Heart right ventricle (tissue), 16 donors: ENCODE data around the gene PSMD5. TPM values are rescaled to one million over a fixed set of nuclear protein-coding genes. Genes with fewer than 3 reads are reported as not detected.
"Not testable (repeated sequence)": the region's sequence is repeated elsewhere in the genome, so short reads cannot be mapped to it uniquely, and the experiment has no call there.

Experiments used
- ATAC-seq, 8 donors: fragments of 200-7000 bp; cut with Tn5 transposase; one replicate each; pipeline ENCODE4 v1.9.1; 2020; ENCODE audit warnings: mild to moderate bottlenecking in 8 of 8, moderate library complexity in 8 of 8, moderate number of reproducible peaks in 1 of 8
- DNase-seq, 2 donors: peaks; one replicate each; pipeline ENCODE4 v3.0.0-alpha.2; 2020
- H3K27ac ChIP-seq, 10 donors: fragments of 200-600 bp; sonication (generic) in 2 of 10; one replicate each; pipeline versions ENCODE4 v1.5.0 to v1.8.0; 2020 to 2022; ENCODE audit warnings: mild to moderate bottlenecking in 3 of 10
- H3K27me3 ChIP-seq, 7 donors: fragments of 200-600 bp; one replicate each; pipeline ENCODE4 v1.8.0; 2021 to 2022; ENCODE audit warnings: mild to moderate bottlenecking in 2 of 7
- H3K36me3 ChIP-seq, 9 donors: fragments of 200-600 bp; sonication (generic) in 1 of 9; one replicate each; pipeline versions ENCODE4 v1.5.0 to v1.8.0; 2020 to 2022; ENCODE audit warnings: mild to moderate bottlenecking in 2 of 9
- H3K4me1 ChIP-seq, 9 donors: fragments of 200-600 bp; sonication (generic) in 1 of 9; one replicate each; pipeline versions ENCODE4 v1.5.0 to v1.8.0; 2020 to 2022; ENCODE audit warnings: mild to moderate bottlenecking in 4 of 9
- H3K4me3 ChIP-seq, 10 donors: fragments of 200-600 bp; sonication (generic) in 2 of 10; one replicate each; pipeline versions ENCODE4 v1.5.0 to v1.8.0; 2020 to 2022; ENCODE audit warnings: mild to moderate bottlenecking in 7 of 10, moderate library complexity in 2 of 10
- H3K9me3 ChIP-seq, 11 donors: fragments of 200-600 bp in 10 of 11; sonication (generic) in 2 of 11; one replicate each; pipeline versions ENCODE4 v1.5.0 to v1.8.0; 2013 to 2022; ENCODE audit warnings: mild to moderate bottlenecking in 2 of 11, control low read depth in 1 of 11, moderate library complexity in 1 of 11
- WGBS, 2 donors: extraction: QIAGEN DNeasy Blood & Tissue Kit; methylation state at CpG; one replicate each; pipeline ENCODE4 v1.1.7; 2013; ENCODE audit warnings: inconsistent platforms in 1 of 2; 5-methylcytosine and 5-hydroxymethylcytosine counted together
- intact Hi-C, 10 donors: fragments of 100-400 bp; cut with DNase I; formaldehyde crosslinking; loops; one replicate each; pipeline versions ENCODE4 v1.11.1 to v1.14.2; 2022
- polyA plus RNA-seq, 2 donors: library from polyadenylated mRNA; stranded (reverse); fragments of 200-250 nt; gene quantifications; one replicate each; pipeline ENCODE4 v1.2.3, GENCODE V29; 2013
- total RNA-seq, 10 donors: library from RNA; stranded (reverse); fragmentation: NEBNext Ultra II Directional in 3 of 10; extraction: Animal tissue kit (Norgen Biotek cat#: 25700) in 3 of 10; gene quantifications; one replicate each; pipeline versions ENCODE4 v1.2.1 to v1.2.4, GENCODE V29; 2021 to 2023
- TF ChIP-seq, protein P1 (sequence below), 9 donors: fragments of 200-600 bp; sonication (generic) in 2 of 9; IDR thresholded peaks; one replicate each; pipeline versions ENCODE4 v1.5.0 to v1.8.0; 2021 to 2022; ENCODE audit warnings: antibody characterized with exemption in 9 of 9, mild to moderate bottlenecking in 5 of 9, moderate library complexity in 1 of 9
- donor health status: Arrhythmogenic right ventricular cardiomyopathy.
- donor health status: ischemic (EF 13 %, LVEDD 7.1; RV severe dilation, severe dysfunction).
- donor health status: healthy with polysubstance abuse.
- donor health status: DM: no; HTN: yes; CAD: no.
- donor health status: DM: no; HTN: no; CAD: no.
- donor health status: ischemic (EF 25% LVEDD 6.9; RV normal size, moderate dysfunction).
- donor health status: ischemic (EF 25% LVEDD 5.7; RV mildly dilated, moderate dysfunction).
- donor health status: healthy.
- donor health status: DM: yes; HTN: yes; CAD: no.
- donor health status: Ischemic cardiomyopathy.
- donor health status: ischemic (EF 35%, LVEDD 5.7; RV mildly dilated, moderate dysfunction).
- donor health status: nonischemic (EF 11% LVEDD 7.7; RV severe dilation, severe dysfunction).
- donor health status: DM: yes; HTN: yes; CAD: no.
- donor health status: PGD.
- donor health status: ischemic (EF 29% LVEDD 5.4; RV normal size, mild dysfunction).
- donor health status: nonischemic (EF 23%, LVEDD 6.1; RV moderate dilation, normal function).

The PSMD5 gene
- total and polyA plus RNA-seq, 12 donors, result 7.7 to 22.8 (median 14.3) TPM

DNA sequence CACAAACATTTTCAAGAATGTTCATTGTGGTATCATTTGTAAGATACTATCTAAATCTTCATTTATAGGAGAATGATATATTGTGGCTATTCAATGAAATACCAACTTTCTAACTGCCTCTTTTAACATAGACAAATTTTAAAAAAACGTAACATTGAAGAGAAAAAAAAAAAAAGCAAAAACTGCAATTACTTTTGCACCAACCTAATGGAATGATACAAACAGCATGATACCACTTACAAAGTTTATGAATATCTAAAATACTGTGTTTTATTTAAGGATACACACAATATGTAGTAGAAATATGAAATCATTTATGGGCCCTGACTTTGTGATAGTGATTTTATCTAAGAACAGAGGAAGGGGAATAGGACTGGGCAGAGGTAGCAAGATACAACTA lies 24.1 kb downstream of the PSMD5 start:
- TF ChIP-seq, protein P1, sequence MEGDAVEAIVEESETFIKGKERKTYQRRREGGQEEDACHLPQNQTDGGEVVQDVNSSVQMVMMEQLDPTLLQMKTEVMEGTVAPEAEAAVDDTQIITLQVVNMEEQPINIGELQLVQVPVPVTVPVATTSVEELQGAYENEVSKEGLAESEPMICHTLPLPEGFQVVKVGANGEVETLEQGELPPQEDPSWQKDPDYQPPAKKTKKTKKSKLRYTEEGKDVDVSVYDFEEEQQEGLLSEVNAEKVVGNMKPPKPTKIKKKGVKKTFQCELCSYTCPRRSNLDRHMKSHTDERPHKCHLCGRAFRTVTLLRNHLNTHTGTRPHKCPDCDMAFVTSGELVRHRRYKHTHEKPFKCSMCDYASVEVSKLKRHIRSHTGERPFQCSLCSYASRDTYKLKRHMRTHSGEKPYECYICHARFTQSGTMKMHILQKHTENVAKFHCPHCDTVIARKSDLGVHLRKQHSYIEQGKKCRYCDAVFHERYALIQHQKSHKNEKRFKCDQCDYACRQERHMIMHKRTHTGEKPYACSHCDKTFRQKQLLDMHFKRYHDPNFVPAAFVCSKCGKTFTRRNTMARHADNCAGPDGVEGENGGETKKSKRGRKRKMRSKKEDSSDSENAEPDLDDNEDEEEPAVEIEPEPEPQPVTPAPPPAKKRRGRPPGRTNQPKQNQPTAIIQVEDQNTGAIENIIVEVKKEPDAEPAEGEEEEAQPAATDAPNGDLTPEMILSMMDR (IDR thresholded peaks at IDR 0.05), result no peak
- no peaks in the 10 kb centered on the region for H3K27me3 ChIP-seq
- peaks cover 0 to 91% (median 37%) of the 10 kb centered on the region in 9 donors for H3K36me3 ChIP-seq
- DNase-seq (no peak), ATAC-seq (no peak)
- intact Hi-C loops, result no loop called here
- no peaks in the 10 kb centered on the region for H3K4me1 ChIP-seq
- 87 to 94% methylated on average over 1 of the region's 1 CpG for WGBS, 2 donors
- no peaks in the 10 kb centered on the region for H3K9me3 ChIP-seq
- H3K27ac ChIP-seq, result no peak overlapping the region
- H3K4me3 ChIP-seq, result no peak overlapping the region

DNA sequence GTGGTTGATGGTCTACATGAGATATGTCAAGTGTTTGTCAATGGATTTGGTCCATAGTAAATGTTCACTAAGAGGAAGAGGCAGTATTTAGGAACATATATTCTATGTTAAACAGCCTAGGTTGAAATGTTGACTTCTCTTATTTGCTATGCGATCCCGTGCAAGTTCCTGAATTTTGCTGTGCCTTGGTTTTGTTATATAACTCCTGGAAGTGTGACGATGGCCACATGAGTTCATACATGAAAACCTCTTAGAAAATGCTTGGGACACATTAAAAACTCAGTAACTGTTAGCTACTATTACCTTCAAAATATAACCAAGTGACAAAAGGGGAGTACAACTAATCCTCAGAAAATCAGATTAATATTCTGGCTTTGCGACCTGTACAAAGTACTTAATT lies 27.6 kb downstream of the PSMD5 start:
- Histone ChIP-seq H3K4me1 (no peaks in the 10 kb centered on the region), H3K27ac (no peak overlapping the region), H3K4me3 (no peak overlapping the region), H3K27me3 (no peaks in the 10 kb centered on the region), H3K9me3 (peaks cover 0 to 14% (median 0%) of the 10 kb centered on the region in 11 donors), H3K36me3 (peaks cover 0 to 56% (median 27%) of the 10 kb centered on the region in 9 donors)
- TF ChIP-seq, protein P1 (IDR thresholded peaks at IDR 0.05), result no peak
- intact Hi-C loops, result no loop called here
- no peak for ATAC-seq
- no peak for DNase-seq
- WGBS, 2 donors, result 94 to 98% methylated on average over 4 of the region's 4 CpGs

DNA sequence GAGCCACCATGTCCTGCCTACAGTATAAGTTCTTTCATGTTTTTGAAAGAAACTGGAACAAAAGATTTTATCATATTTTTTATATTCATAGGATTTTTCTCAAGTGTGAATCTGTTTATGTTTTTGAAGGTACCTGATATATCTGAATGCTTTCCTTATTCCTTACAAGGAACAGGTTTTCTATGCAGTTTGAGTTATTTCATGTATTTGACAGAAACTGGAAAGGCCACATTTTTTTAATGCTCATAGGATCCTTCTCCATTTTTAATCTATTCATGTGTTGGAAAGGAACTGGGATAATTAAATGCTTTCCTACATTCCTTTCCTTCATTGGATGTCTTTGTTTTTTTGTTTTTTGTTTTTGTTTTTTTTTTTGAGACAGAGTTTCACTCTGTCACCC lies 33.8 kb downstream of the PSMD5 start:
- H3K36me3 ChIP-seq, result peaks cover 0 to 8% (median 0%) of the 10 kb centered on the region in 9 donors
- H3K4me1 ChIP-seq, result no peaks in the 10 kb centered on the region
- H3K9me3 ChIP-seq, result peaks cover 0 to 71% (median 18%) of the 10 kb centered on the region in 11 donors
- H3K27me3 ChIP-seq, result no peaks in the 10 kb centered on the region
- intact Hi-C loops, result no loop called here
- no peak overlapping the region for H3K27ac ChIP-seq
- H3K4me3 ChIP-seq, result no peak overlapping the region
- DNase-seq (no peak), ATAC-seq (no peak)
- TF ChIP-seq, protein P1 (IDR thresholded peaks at IDR 0.05), result no peak

DNA sequence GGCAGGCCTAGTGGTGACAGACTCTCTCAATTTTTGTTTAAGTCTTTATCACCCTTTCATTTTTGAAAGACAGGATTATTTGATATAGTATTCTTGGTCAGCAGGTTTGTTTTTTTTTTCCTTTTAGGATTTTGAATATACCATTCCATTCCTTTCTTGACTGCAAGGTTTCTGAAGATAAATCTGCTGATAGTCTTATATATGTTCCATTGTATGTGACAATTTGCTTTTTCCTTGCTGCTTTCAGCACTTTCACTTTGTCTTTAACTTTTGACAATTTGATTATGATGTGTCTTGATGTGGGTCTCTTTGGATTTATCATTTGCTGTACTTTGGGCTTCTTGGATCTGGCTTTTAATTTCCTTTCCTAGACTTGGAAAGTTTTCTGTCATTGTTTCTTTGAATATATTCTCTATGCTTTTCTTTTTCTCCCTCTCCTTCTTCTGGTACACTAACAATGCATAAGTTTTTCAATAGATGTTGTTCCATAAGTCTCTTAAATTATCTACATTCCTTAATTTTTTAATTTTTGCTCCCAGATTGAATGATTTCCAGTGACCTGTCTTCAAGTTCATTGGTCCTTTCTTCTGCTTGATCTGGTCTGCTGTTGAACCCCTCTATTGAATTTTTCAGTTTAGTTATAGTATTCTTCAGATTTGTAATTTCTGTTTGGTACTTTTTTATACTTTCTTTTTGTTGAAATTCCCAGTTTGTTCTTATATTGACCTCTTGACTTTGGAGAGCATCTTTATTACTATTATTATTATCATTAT lies 34.9 kb downstream of the PSMD5 start:
- Histone ChIP-seq H3K9me3 (peaks cover 0 to 71% (median 18%) of the 10 kb centered on the region in 11 donors), H3K27ac (no peak overlapping the region), H3K4me1 (no peaks in the 10 kb centered on the region), H3K4me3 (no peak overlapping the region), H3K27me3 (no peaks in the 10 kb centered on the region), H3K36me3 (peaks cover 0 to 8% (median 0%) of the 10 kb centered on the region in 9 donors)
- DNase-seq (no peak), ATAC-seq (no peak)
- TF ChIP-seq, protein P1 (IDR thresholded peaks at IDR 0.05), result no peak
- intact Hi-C loops, result no loop called here

- peaks cover 0 to 60% (median 18%) of the 10 kb centered on the region in 11 donors for H3K9me3 ChIP-seq
- DNase-seq, intact Hi-C loops, ATAC-seq, H3K27ac ChIP-seq, H3K4me1 ChIP-seq, H3K36me3 ChIP-seq, H3K27me3 ChIP-seq, H3K4me3 ChIP-seq: not testable (repeated sequence)
- 73 to 80% methylated on average over 3 of the region's 3 CpGs for WGBS, 2 donors
Measured at GRCh38 chr9:120804784-120805363, 37.8 kb downstream of the PSMD5 start.
